GM11168 (cell line): Measurements from ENCODE around the gene POC1A.

Experiments used
- in situ Hi-C: fragments of 300-500 bp; cut with MboI; formaldehyde crosslinking; loops from one replicate; pipeline ENCODE4 v1.12.0; 2022; ENCODE audit warnings: low sequenced_read_pairs; ENCODE audit not compliant: unreplicated experiment

POC1A gene

GRCh38 chr3:52110502-52110901 lies 43.7 kb downstream of the POC1A start:
- in situ Hi-C loops: no loop called here

- in situ Hi-C loops: no loop called here
These were observed 44.5 kb downstream of the POC1A start for GRCh38 chr3:52109611-52110301.

GRCh38 chr3:52108302-52109232 lies 45.7 kb downstream of the POC1A start:
- in situ Hi-C loops: no loop called here

GRCh38 chr3:52106951-52107611 lies 47.1 kb downstream of the POC1A start:
- in situ Hi-C loops: no loop called here

GRCh38 chr3:52104684-52105640 lies 49.3 kb downstream of the POC1A start:
- in situ Hi-C loops: no loop called here

- in situ Hi-C loops: no loop called here
These were observed 51.3 kb downstream of the POC1A start for GRCh38 chr3:52102934-52103333.

- in situ Hi-C loops: no loop called here
These were observed 55.2 kb downstream of the POC1A start for GRCh38 chr3:52099001-52099401.

- in situ Hi-C loops: no loop called here
These were observed 56.2 kb downstream of the POC1A start for GRCh38 chr3:52097851-52098507.

- in situ Hi-C loops: no loop called here
These were observed 58.0 kb downstream of the POC1A start for GRCh38 chr3:52095990-52096775.

GRCh38 chr3:52094571-52095485 lies 59.4 kb downstream of the POC1A start:
- in situ Hi-C loops: no loop called here

GRCh38 chr3:52093756-52094545 lies 60.3 kb downstream of the POC1A start:
- in situ Hi-C loops: no loop called here

- in situ Hi-C loops: no loop called here
These were observed 61.3 kb downstream of the POC1A start for GRCh38 chr3:52092891-52093290.

- in situ Hi-C loops: no loop called here
These were observed 62.0 kb downstream of the POC1A start for GRCh38 chr3:52092271-52092660.

- in situ Hi-C loops: no loop called here
These were observed 62.5 kb downstream of the POC1A start for GRCh38 chr3:52091586-52092270.

GRCh38 chr3:52090933-52091468 lies 63.2 kb downstream of the POC1A start:
- in situ Hi-C loops: no loop called here
